Retinal pigment epithelial cell (primary cell): Measurements from ENCODE around the gene MACROH2A1.

Experiments used
- DNase-seq: peaks from one replicate; pipeline ENCODE4 v3.0.0-alpha.2; 2010; ENCODE audit warnings: low read depth
- H3K4me3 ChIP-seq: 2 replicates; pipeline ENCODE4 v1.5.1; 2011; ENCODE audit warnings: mild to moderate bottlenecking, low read length, control low read depth, moderate library complexity
- CTCF ChIP-seq: conservative IDR thresholded peaks from 2 replicates; pipeline ENCODE4 v1.5.1; 2011; ENCODE audit warnings: low read depth, low read length, control low read depth, inconsistent platforms

Gene MACROH2A1

GRCh38 chr5:135377751-135378680 lies 21.0 kb downstream of the MACROH2A1 start:
- H3K4me3 ChIP-seq = no peak overlapping the region
- TF ChIP-seq CTCF = no peak
- DNase-seq = no peak

- no peak overlapping the region for H3K4me3 ChIP-seq
- DNase-seq = no peak
- TF ChIP-seq CTCF = no peak
Measured at GRCh38 chr5:135376961-135377624, 21.9 kb downstream of the MACROH2A1 start.

GRCh38 chr5:135375040-135375793 lies 23.8 kb downstream of the MACROH2A1 start:
- DNase-seq = no peak
- no peak for TF ChIP-seq CTCF
- H3K4me3 ChIP-seq = no peak overlapping the region

- no peak for TF ChIP-seq CTCF
- DNase-seq = no peak
- H3K4me3 ChIP-seq = no peak overlapping the region
Measured at GRCh38 chr5:135373736-135374515, 25.1 kb downstream of the MACROH2A1 start.

GRCh38 chr5:135372654-135373381 lies 26.2 kb downstream of the MACROH2A1 start:
- H3K4me3 ChIP-seq = no peak overlapping the region
- no peak for DNase-seq
- TF ChIP-seq CTCF = no peak
